Activated CD4-positive, alpha-beta T cell treated with anti-CD3 and anti-CD28 coated beads for 36 hours (primary cell): ENCODE data around the gene HOXB2. TPM values are rescaled to one million over a fixed set of nuclear protein-coding genes. Genes with fewer than 3 reads are reported as not detected.

Experiments
- ATAC-seq: fragments of 200-7000 bp; cut with Tn5 transposase; one replicate; pipeline ENCODE4 v1.10.0; 2021; ENCODE audit warnings: mild to moderate bottlenecking, moderate library complexity
- CTCF ChIA-PET: fragments of 350-600 bp; sonication (Branson Sonifier 250); formaldehyde crosslinking; loops from one replicate; lab custom pipeline; 2021; ENCODE audit warnings: antibody characterized with exemption; lab: Charles Lee
- POLR2A ChIA-PET: fragments of 350-600 bp; sonication (Branson Sonifier 250); formaldehyde crosslinking; loops from one replicate; lab custom pipeline; 2021; ENCODE audit warnings: antibody characterized with exemption, inconsistent platforms; lab: Charles Lee
- DNase-seq: peaks from one replicate; pipeline ENCODE4 v3.0.0-alpha.2; 2020
- H3K27ac Mint-ChIP-seq: one replicate; pipeline ENCODE4 v1.8.0; 2021; ENCODE audit warnings: mixed read lengths
- H3K27me3 Mint-ChIP-seq: one replicate; pipeline ENCODE4 v1.8.0; 2021; ENCODE audit warnings: mixed read lengths
- H3K36me3 Mint-ChIP-seq: one replicate; pipeline ENCODE4 v1.8.0; 2021; ENCODE audit warnings: low read depth, mixed read lengths
- H3K4me1 Mint-ChIP-seq: one replicate; pipeline ENCODE4 v1.8.0; 2021; ENCODE audit warnings: mixed read lengths
- H3K4me3 Mint-ChIP-seq: one replicate; pipeline ENCODE4 v1.8.0; 2021; ENCODE audit warnings: mild to moderate bottlenecking, moderate library complexity, mixed read lengths
- H3K9me3 Mint-ChIP-seq: one replicate; pipeline ENCODE4 v1.8.0; 2021; ENCODE audit warnings: low read depth, mixed read lengths
- intact Hi-C, 2 experiments: fragments of 100-400 bp; cut with DNase I in 1 of 2; cut with micrococcal nuclease in 1 of 2; formaldehyde crosslinking; loops; one replicate each; pipeline versions ENCODE4 v1.14.2 to v1.15.1; 2022 to 2024; cut with DNase I, micrococcal nuclease
- total RNA-seq, 2 experiments: library from RNA; stranded (reverse); gene quantifications; one replicate each; pipeline ENCODE4 v1.2.3, GENCODE V29; 2021

HOXB2 gene
- total RNA-seq, 2 experiments from 2014 or later = 2.8 to 3.3 TPM

GRCh38 chr17:48565022-48565554 lies 20.2 kb upstream of the HOXB2 start:
- ChIA-PET POLR2A (no interaction called here), CTCF (interaction anchor here (0.7 kb wide), 1 partner anchor 204 kb away, joined by 3 read pairs; no protein-coding TSS in a partner anchor)
- H3K27me3 Mint-ChIP-seq = peaks cover 29% of the 10 kb centered on the region
- peaks cover 5% of the 10 kb centered on the region for H3K4me1 Mint-ChIP-seq
- H3K27ac Mint-ChIP-seq = no peak overlapping the region
- no peaks in the 10 kb centered on the region for H3K9me3 Mint-ChIP-seq
- H3K36me3 Mint-ChIP-seq = no peaks in the 10 kb centered on the region
- H3K4me3 Mint-ChIP-seq = no peak overlapping the region
- no peak for DNase-seq
- no peak for ATAC-seq
- intact Hi-C loops = no loop called here

- Mint-ChIP-seq H3K9me3 (no peaks in the 10 kb centered on the region), H3K27me3 (peaks cover 25% of the 10 kb centered on the region), H3K4me3 (no peak overlapping the region), H3K36me3 (no peaks in the 10 kb centered on the region), H3K27ac (no peak overlapping the region), H3K4me1 (peaks cover 5% of the 10 kb centered on the region)
- POLR2A ChIA-PET = no interaction called here
- intact Hi-C loops = no loop called here
- DNase-seq (no peak), ATAC-seq (no peak)
- CTCF ChIA-PET = interaction anchor here (0.7 kb wide), 1 partner anchor 205 kb away, joined by 3 read pairs; no protein-coding TSS in a partner anchor
Measured at GRCh38 chr17:48564188-48565021, 19.5 kb upstream of the HOXB2 start.

GRCh38 chr17:48563867-48564187 lies 18.9 kb upstream of the HOXB2 start:
- H3K9me3 Mint-ChIP-seq = no peaks in the 10 kb centered on the region
- ChIA-PET CTCF (no interaction called here), POLR2A (no interaction called here)
- no peak for ATAC-seq
- intact Hi-C loops = no loop called here
- H3K27ac Mint-ChIP-seq = no peak overlapping the region
- H3K36me3 Mint-ChIP-seq = no peaks in the 10 kb centered on the region
- no peak overlapping the region for H3K4me3 Mint-ChIP-seq
- peaks cover 21% of the 10 kb centered on the region for H3K27me3 Mint-ChIP-seq
- DNase-seq = no peak
- H3K4me1 Mint-ChIP-seq = peaks cover 5% of the 10 kb centered on the region

- Mint-ChIP-seq H3K36me3 (no peaks in the 10 kb centered on the region), H3K4me3 (no peak overlapping the region), H3K27me3 (peaks cover 22% of the 10 kb centered on the region), H3K9me3 (no peaks in the 10 kb centered on the region), H3K4me1 (peaks cover 2% of the 10 kb centered on the region), H3K27ac (no peak overlapping the region)
- ChIA-PET POLR2A (no interaction called here), CTCF (no interaction called here)
- ATAC-seq (no peak), DNase-seq (no peak)
- intact Hi-C loops = no loop called here
Measured at GRCh38 chr17:48563385-48563838, 18.5 kb upstream of the HOXB2 start.

- Mint-ChIP-seq H3K9me3 (no peaks in the 10 kb centered on the region), H3K4me1 (no peaks in the 10 kb centered on the region), H3K27ac (no peak overlapping the region), H3K36me3 (no peaks in the 10 kb centered on the region), H3K4me3 (no peak overlapping the region), H3K27me3 (peaks cover 20% of the 10 kb centered on the region)
- intact Hi-C loops = no loop called here
- DNase-seq (no peak), ATAC-seq (no peak)
- ChIA-PET CTCF (interaction anchor here (0.6 kb wide), 1 partner anchor 87 kb away, joined by 3 read pairs; no protein-coding TSS in a partner anchor), POLR2A (no interaction called here)
Measured at GRCh38 chr17:48562934-48563333, 18.0 kb upstream of the HOXB2 start.

- Mint-ChIP-seq H3K27me3 (peaks cover 21% of the 10 kb centered on the region), H3K4me3 (no peak overlapping the region), H3K27ac (no peak overlapping the region), H3K36me3 (no peaks in the 10 kb centered on the region), H3K9me3 (no peaks in the 10 kb centered on the region), H3K4me1 (no peaks in the 10 kb centered on the region)
- DNase-seq = no peak
- CTCF ChIA-PET = interaction anchor here (0.6 kb wide), 1 partner anchor 86 kb away, joined by 3 read pairs; no protein-coding TSS in a partner anchor
- ATAC-seq = no peak
- intact Hi-C loops = no loop called here
- POLR2A ChIA-PET = interaction anchor here (0.6 kb wide), 1 partner anchor 28 kb away, joined by 3 read pairs; no protein-coding TSS in a partner anchor
Measured at GRCh38 chr17:48561884-48562810, 17.2 kb upstream of the HOXB2 start.

- Mint-ChIP-seq H3K36me3 (no peaks in the 10 kb centered on the region), H3K27ac (no peak overlapping the region)
- CTCF ChIA-PET = interaction anchor here (0.6 to 1.0 kb wide), 3 partner anchors 8 to 22 kb away, joined by 3 to 4 read pairs (median 3); no protein-coding TSS in a partner anchor
Measured at GRCh38 chr17:48559840-48560817, 15.2 kb upstream of the HOXB2 start.

GRCh38 chr17:48559122-48559839 lies 14.4 kb upstream of the HOXB2 start:
- ChIA-PET POLR2A (no interaction called here), CTCF (interaction anchor here (0.7 to 1.0 kb wide), 2 partner anchors 9 to 21 kb away, joined by 3 to 4 read pairs; no protein-coding TSS in a partner anchor)
- H3K27ac Mint-ChIP-seq = no peak overlapping the region
- no peak for ATAC-seq
- intact Hi-C loops = no loop called here
- H3K36me3 Mint-ChIP-seq = no peaks in the 10 kb centered on the region
- H3K27me3 Mint-ChIP-seq = peaks cover 37% of the 10 kb centered on the region
- H3K4me3 Mint-ChIP-seq = no peak overlapping the region
- peaks cover 2% of the 10 kb centered on the region for H3K4me1 Mint-ChIP-seq
- no peaks in the 10 kb centered on the region for H3K9me3 Mint-ChIP-seq
- no peak for DNase-seq

More at GRCh38 chr17:48559840-48560817, 15.2 kb upstream of the HOXB2 start:
- DNase-seq (no peak), ATAC-seq (no peak)
- Mint-ChIP-seq H3K27me3 (peaks cover 35% of the 10 kb centered on the region), H3K4me1 (peaks cover 2% of the 10 kb centered on the region), H3K9me3 (no peaks in the 10 kb centered on the region), H3K4me3 (no peak overlapping the region)
- intact Hi-C loops = no loop called here
- POLR2A ChIA-PET = interaction anchor here (0.7 kb wide), 1 partner anchor 729 kb away, joined by 3 read pairs; the partner anchor contains the start of genes LRRC46 and MRPL10

- POLR2A ChIA-PET = no interaction called here
- DNase-seq = no peak
- H3K27ac Mint-ChIP-seq = no peak overlapping the region
- H3K4me1 Mint-ChIP-seq = peaks cover 2% of the 10 kb centered on the region
- H3K9me3 Mint-ChIP-seq = no peaks in the 10 kb centered on the region
- no peak for ATAC-seq
- CTCF ChIA-PET = no interaction called here
- H3K36me3 Mint-ChIP-seq = no peaks in the 10 kb centered on the region
- H3K4me3 Mint-ChIP-seq = no peak overlapping the region
- intact Hi-C loops = no loop called here
- H3K27me3 Mint-ChIP-seq = peaks cover 37% of the 10 kb centered on the region
Measured at GRCh38 chr17:48558831-48559121, 13.9 kb upstream of the HOXB2 start.
